MV-4-11 (cell line): ENCODE measurements around the gene OR4Q2.
"Not testable (repeated sequence)": the region's sequence is repeated elsewhere in the genome, so short reads cannot be mapped to it uniquely, and the experiment has no call there.

Experiments used
- DNase-seq: peaks from one replicate; lab custom pipeline; 2025; lab: John Stamatoyannopoulos, UW

OR4Q2 gene

DNA sequence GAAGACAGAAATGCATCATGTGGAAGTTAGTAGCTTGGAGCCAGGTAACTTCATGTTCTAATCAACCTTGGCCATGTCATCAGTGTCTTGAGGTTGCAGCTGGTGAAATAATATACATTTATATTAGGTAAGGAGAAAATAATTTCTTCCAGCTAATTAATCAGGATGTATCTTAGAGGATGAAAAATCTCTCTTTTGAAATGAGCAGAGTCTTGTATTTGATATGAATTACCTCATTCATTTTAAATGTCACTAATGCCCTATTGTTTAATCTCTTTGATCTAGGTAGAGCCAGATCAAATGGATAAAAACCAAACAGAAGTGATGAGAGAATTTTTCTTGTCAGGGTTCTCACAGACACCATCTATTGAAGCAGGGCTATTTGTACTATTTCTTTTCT lies at the start of gene OR4Q2:
Gene OR4Q2 (plus strand): TSS at position 301 of the 400 bp plus-strand sequence.
- DNase-seq, result no peak

DNA sequence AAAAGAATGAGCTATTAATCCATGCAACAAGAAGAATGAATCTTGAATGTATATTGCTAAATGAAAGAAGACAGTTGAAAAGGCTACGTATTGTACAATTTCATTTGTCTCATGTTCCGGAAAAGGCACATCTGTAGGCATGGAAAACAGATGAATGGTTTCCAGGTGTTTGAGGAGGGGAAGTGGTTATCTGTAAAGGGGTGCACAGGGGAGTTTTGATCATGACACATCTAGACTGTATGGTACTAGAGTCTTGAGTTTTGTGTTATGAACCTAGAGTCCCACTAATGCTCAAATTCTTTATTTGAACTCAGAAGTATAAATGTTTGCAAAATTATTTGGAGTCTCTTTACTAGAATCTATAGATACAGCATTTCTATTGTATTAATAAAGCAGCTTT lies 32.2 kb upstream of the OR4Q2 start:
- not testable (repeated sequence) for DNase-seq

DNA sequence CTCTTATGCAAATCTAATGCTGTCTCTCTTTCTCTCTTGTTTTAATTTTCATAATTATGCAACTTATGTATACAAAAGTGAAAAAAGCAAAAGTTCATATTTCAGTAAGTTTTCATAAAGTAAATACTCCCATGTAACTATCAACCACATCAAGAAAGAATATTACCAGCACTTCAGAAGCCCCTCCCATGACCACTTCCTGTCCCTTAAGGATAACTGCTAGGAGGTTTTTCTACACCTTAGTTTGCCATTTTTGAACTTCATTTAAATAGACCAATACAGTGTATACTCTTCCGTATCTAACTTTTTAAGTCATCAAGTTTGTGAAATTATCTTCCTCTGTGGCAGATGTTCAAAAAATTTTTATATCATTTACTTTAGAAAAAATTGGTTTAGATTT lies 27.1 kb upstream of the OR4Q2 start:
- no peak for DNase-seq

DNA sequence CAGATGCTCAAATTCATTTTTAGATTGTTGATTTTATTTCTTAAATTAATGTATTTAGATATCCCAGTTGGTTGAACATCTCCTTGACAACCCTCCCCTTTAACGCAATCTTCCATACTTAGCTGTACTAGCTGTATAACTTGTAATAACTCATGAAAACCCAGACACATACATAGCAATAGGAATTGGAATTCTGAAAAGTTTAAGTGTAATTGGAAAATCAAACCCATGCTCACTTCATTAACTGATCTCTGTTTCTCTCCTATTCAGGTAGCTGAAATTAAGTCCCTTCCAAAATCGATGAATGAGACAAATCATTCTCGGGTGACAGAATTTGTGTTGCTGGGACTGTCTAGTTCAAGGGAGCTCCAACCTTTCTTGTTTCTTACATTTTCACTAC lies 26.7 kb upstream of the OR4Q2 start, which contains the start of gene OR4K15:
Gene OR4K15 (plus strand): TSS at position 301 of the 400 bp plus-strand sequence. CDS start 0 bp downstream, at position 301.
- no peak for DNase-seq

DNA sequence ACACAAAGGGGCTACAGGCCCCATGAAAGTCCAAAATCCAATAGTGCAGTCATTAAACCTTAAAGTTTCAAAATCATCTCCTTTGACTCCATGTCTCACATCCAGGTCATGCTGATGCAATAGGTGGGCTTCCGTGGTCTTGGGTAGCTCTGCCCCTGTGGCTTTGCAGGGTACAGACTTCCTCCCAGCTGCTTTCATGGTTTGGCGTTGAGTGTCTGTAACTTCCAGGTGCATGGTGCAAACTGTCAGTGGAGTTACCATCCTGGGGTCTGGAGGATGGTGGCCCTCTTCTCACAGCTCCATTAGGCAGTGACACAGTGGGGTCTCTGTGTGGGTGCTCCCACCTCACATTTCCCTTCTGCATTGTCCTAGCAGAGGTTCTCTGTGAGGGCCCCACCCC lies 8.5 kb upstream of the OR4Q2 start:
- DNase-seq, result no peak

DNA sequence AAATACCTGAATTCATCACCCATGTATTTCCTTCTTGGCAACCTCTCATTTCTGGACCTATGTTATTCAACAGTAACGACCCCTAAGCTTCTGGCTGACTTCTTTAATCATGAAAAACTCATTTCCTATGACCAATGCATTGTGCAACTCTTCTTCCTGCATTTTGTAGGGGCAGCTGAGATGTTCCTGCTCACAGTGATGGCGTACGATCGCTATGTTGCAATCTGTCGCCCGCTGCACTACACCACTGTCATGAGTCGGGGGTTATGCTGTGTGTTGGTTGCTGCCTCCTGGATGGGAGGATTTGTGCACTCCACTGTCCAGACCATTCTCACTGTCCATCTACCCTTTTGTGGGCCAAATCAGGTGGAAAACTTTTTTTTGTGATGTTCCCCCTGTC lies 356 bp downstream of the OR4Q2 start:
- DNase-seq, result peak; percentile 84

DNA sequence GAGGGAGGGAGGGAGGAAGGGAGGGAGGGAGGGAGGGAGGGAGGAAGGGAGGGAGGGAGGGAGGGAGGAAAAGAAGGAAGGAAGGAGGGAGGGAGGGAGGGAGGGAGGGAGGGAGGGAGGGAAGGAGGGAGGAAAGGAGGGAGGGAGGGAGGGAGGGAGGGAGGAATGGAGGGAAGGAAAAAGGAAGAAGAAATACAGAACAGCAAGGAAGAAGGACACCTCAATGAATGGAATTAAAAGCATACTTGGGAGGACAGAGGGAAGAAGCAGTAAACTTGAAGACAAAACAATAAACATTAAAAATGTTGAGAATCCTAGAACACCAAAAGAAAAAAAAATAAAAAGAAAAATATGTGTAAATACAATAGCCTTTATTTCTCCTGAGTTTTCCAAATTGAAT lies 6.2 kb downstream of the OR4Q2 start:
- no peak for DNase-seq

DNA sequence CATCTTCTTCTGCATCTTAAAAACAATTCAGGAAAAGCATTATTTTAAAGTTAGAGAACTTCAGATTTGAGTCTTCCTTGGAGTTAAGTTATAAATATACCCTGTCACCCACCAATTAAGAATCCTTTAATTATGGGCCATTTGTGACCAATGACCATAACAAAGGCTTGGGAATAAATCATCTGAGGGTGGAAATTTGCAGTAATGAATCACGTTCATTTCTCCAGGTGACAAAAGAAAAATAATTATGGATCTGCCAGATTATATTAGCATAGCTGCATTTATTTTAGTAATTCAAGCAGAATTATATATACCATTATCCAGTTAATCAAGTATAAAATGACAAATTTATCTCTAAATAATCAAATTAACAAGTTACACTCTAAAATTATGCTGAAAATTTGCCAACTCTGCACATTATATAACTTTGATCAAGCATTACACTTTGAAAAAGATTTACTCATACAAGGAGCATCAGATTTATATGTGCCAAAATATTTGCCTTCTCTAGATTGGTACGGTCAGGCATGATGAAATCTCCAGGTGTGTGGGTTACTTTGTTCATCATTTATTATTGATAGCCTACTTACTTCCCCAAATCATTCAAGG lies 17.4 kb downstream of the OR4Q2 start, which contains the start of gene OR4K14:
Gene OR4K14 (minus strand): TSS at position 51 of the 609 bp plus-strand sequence. CDS start 4,114 bp downstream, outside the sequence.
- DNase-seq, result no peak

DNA sequence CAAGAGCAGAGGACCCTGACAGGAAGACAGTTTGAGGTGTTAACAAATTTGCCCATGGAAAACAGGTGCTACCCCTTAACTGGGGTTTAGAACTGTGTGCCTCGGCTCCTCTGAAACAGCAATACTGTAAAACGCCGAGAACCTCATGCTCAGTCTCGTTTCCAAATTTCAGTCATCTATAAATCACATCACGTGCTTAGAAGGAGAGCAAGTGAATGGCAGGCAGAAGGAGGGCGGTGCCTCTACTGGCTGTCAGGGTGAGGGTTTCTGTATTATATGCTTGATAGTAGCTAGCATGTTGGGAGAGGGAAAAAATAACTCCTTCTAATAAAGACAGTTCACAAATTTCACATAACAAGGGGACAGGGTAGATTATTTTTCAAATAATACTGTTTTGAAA lies 29.1 kb downstream of the OR4Q2 start:
- no peak for DNase-seq

DNA sequence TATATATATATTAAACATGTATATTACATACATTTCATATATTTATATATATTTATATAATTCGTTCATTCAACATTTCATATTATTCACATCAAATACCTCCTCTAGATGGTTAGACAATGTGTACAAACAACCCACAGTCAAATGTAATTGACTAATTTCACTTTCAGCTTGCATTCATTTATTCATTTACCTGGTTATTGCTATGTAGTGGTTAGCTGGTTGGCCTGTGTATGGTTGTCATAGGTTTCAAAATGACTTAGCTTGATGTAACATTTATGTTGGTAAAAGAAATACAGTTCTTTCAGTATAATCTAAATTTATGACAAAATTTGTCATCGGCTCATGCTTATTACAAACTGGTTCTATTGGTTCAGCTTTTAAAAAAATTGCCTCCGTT lies 33.5 kb downstream of the OR4Q2 start:
- DNase-seq, result no peak

DNA sequence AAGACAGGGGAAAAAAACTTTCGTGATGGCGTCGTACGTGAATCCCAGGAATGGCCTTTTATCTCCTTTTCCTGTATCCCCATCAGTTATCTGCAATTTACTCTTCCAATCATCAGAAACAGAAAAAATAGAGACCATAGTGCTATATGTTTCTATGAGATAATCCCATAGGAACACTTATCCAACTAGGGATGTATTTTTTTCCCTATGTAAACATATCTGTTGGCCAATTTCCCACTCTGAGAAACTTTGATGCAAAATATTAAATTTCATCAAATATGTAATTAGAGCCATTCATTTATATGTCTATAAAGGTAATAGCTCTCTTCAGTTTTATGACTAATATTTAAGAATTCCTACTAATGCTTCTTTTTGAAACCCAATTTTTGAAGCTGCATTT lies 34.0 kb downstream of the OR4Q2 start, which contains the start of gene OR4K13:
Gene OR4K13 (minus strand): TSS at position 101 of the 400 bp plus-strand sequence. CDS start 1,280 bp downstream, outside the sequence.
- DNase-seq, result no peak

DNA sequence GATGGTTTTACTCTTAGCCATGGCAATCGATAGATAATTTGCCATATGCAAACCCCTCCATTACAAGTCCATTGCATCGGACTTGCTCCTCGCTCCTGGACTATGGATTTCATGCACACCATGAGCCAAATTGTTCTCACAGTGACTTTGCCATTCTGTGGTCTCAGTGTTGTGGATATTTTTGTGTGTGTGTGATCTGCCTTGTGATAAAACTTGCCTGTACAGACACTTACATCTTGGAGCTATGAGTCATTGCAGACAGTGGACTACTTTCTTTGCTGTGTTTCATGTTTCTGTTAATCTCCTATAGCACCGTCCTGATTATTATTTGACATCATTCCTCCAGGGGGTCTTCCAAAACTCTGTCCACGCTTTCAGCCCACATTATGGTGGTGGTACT lies 42.3 kb downstream of the OR4Q2 start:
- no peak for DNase-seq

DNA sequence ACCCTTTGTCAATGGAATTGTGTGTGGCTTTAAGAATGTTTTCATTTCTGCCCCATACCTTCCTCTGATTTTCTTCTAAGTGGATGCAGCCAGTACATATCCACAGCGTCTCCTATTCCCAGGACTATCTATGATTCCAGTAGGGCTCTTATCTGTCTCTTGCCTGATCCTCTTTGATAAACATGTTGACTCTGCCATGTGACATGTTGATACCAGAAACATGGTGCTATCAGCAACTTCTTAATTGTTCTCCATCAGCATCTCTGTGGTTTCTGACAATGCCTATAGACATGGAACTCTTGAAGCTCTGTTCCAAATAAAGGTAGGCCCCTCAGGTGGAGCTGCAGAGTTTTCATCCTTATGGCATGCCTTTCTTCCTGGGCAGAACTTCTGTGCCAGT lies 46.2 kb downstream of the OR4Q2 start:
- DNase-seq, result no peak
